Fibroblast of skin of right biceps (primary cell): Measurements from ENCODE around the gene CSDE1.
"Not testable (repeated sequence)": the region's sequence is repeated elsewhere in the genome, so short reads cannot be mapped to it uniquely, and the experiment has no call there.

ENCODE experiments used
- DNase-seq: peaks from one replicate; pipeline ENCODE4 v3.0.0-alpha.2; 2013

The CSDE1 gene

DNA sequence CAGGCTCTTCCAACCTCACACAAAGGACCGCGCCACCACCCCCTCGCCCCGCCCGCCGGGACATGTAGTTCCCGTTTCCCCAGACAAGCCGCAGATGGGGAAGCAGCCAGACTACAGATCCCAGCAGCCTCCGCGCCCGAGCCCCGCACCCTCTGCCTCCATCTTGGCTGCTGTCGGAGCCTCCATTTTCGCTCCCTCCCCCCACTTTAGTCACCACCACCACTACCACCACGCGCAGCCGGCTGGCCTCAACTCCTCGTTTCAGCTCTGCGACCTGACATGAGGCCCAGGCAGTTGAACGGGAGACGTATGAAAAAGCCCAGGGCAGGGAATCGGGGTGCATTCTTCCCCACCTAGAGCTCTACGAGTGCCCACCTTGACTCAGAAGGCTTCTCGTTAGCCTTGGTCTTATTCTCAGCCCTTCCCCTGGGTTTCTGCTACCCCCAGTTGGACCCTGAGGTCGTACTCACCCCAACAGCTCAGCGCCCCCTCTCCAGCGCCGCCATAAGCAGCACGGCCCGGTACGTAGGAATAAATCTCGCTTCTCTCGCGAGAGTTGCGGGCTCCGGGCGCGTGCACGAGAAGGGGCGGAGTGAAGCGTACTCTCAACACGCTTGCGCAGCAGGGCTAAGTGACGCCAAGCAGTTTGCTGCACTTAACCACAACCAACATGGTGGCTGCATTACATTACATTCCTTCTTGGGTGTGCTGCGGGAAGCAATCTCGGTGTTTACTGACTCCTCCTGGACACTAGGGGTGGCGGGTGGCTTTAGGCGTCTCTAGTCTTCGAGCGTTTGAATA lies at the start of gene CSDE1:
Gene CSDE1, minus strand, starts transcription at position 530 of the 801 bp plus-strand sequence. CDS start 18,094 bp downstream, outside the sequence.
- peak; percentile 99 for DNase-seq

GRCh38 chr1:114804449-114804848 lies 46.7 kb upstream of the CSDE1 start:
- not testable (repeated sequence) for DNase-seq

DNA sequence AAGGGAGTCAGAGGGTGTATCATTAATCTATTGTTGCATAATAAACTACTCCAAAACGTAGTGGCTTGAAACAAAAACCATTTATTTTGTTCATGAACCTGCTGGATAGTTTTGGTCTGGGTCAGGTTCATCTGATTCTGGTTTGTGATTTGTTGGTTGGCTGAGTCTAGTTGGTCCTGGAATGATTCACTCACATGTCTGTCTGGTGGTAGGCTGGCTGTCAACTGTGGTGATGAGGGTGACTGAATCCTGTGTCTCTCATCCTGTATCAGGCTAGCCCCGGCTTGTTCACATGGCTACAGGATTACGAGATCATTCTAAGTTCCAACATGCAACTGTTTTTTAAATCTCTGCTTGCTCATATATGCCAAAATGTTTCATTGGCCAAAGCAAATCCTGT lies 45.2 kb upstream of the CSDE1 start:
- no peak for DNase-seq

DNA sequence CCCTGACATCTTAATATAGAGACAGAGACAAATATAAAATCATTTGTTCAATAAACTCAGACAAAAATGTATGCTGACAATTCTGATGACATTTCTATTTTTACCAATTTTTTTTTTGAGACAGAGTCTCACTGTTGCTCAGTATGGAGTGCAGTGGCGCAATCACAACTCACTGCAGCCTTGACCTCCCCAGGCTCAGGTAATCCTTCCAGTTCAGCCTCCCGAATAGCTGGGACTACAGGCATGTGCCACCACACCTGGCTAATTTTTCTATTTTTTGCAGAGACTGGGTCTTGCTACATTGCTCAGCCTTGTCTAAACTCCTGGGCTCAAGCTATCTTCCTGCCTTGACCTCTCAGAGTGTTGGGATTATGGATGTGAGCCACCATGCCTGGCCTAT lies 36.3 kb upstream of the CSDE1 start:
- DNase-seq, result no peak

- not testable (repeated sequence) for DNase-seq
Observed at GRCh38 chr1:114790581-114790980, 32.8 kb upstream of the CSDE1 start.

- not testable (repeated sequence) for DNase-seq
Observed at GRCh38 chr1:114786440-114786839, 28.7 kb upstream of the CSDE1 start.

DNA sequence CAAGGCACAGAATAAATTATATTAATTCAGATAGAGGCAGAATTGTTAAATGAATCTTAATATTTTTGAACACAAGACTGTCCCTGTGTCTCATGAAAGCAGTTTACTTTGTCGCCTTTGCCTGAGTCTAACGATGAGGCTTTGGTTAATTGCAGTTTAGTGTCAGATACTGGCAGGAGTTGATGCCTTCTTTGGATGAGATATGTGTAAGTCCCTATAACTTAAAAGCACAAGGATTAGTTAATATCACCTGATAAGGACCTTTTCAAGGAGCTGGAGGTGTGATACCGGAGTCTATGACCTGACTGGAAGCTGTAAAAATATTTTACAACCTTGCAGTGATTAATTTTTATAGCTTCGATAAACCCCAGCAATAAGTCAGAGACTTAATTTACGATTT lies 24.7 kb upstream of the CSDE1 start:
- no peak for DNase-seq

GRCh38 chr1:114780344-114781226 lies 22.8 kb upstream of the CSDE1 start, which contains the start of gene SIKE1:
TSS of gene SIKE1 (minus strand) at chr1:114780685. CDS start at chr1:114780607, 78 bp downstream.
- DNase-seq, result peak; percentile 93

DNA sequence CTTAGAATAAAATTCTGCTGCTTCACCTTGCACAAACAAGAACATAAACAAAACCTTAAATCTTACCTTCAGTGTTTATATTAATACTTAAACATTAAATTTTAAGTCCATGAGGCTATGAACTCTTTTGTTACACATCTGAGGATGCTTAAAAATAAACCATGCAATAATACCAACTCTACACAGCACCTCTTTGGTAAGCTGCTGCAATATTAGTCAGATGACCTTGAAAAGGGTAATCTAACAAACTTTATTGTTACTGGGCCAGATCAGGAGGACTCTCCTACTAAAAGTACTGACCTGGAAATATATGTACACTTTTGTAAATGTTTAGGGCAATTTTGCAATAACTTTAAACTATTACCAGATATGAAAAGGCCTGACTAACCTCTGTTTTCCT lies 21.9 kb upstream of the CSDE1 start:
- DNase-seq, result no peak

DNA sequence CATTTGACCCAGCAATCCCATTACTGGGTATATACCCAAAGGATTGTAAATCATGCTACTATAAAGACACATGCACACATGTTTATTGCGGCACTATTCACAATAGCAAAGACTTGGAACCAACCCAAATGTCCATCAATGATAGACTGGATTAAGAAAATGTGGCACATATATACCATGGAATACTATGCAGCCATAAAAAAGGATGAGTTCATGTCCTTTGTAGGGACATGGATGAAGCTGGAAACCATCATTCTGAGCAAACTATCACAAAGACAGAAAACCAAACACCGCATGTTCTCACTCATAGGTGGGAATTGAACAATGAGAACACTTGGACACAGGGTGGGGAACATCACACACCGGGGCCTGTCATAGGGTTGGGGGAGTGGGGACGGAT lies 18.9 kb upstream of the CSDE1 start:
- not testable (repeated sequence) for DNase-seq

DNA sequence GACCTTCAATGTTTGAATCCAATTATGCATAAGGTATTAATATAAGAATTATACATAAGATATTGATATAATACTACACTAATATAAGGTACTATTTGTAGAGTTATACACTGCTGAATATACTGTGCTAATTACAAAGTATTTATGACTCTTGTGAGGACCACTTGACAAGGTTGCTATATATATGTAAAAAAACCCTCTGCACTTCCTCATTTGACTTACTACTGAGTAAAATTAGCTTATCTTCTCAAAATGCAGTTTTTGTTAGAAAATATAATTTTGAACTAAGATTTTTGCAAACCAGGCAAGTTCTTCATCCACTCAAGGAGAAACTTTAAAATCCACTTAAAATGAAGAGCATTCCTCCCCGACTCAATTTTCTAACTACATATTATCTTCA lies 14.2 kb upstream of the CSDE1 start:
- DNase-seq, result no peak

DNA sequence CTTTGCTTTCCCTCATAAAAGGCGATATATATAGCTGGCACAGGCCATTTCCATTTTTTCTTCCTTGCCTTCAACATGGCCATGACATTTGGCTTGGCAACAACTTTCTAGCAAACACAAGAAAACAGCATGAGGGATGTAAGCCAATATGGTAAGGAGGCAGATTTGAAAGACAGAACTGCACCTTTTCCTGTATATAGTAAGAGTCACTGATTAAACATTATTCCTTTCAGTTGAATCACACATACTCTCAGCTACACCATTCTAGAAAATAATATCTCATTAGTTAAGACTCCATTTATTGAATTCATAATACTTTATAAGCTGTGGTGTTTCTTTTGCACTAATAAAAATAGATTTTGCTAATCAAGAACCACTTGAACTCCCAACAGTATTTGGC lies 13.2 kb upstream of the CSDE1 start:
- DNase-seq, result no peak

- no peak for DNase-seq
Observed at GRCh38 chr1:114764689-114765088, 6.9 kb upstream of the CSDE1 start.

DNA sequence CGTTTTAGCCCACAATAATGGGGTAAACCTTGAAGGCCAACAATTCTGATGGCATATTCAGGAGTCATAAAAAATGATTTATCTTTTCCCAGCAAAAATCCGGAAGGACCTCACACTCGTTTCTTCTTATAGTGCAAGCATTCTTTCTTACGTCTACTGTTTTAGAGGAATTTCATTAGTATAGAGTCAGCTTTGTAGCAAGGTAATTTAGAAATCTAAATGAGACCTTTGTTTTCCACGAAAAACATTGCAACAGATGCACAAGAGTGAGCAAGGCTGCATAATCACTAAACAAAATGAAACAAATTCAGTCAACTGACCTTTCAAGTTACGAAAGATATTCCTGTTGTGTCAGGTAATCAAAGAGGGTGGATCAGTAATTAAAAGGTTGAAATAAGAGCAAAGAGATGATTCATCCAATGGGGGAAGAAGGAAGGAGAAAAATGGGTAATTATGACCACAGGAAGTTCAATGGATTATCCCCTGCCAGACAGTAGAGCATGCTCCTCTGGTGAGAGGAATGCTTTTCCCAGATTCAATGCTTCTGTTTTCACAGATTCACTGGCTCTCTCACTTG lies 560 bp upstream of the CSDE1 start:
- DNase-seq, result peak; percentile 54

GRCh38 chr1:114756949-114757454 lies 782 bp downstream of the CSDE1 start:
- peak; percentile 57 for DNase-seq

GRCh38 chr1:114756009-114756892 lies 1.5 kb downstream of the CSDE1 start:
- DNase-seq, result no peak

GRCh38 chr1:114755006-114755931 lies 2.5 kb downstream of the CSDE1 start:
- peak; percentile 21 for DNase-seq

DNA sequence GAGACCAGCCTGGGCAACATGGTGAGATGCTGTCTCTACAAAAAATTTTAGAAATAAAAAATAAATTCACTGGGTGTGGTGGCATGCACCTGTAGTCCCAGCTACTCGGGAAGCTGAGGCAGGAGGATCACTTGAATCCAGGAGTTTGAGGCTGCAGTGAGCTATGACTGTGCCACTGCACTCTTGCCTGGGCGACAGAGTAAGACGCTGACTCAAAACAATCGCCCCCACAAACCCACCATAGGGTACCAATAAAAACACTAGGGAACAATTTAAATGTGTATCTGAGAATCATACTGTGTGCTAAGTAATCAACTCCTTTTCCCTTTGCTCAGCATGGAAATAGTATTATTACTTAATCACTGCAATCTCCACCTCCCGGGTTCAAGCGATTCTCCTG lies 4.1 kb downstream of the CSDE1 start:
- not testable (repeated sequence) for DNase-seq

- no peak for DNase-seq
Observed at GRCh38 chr1:114753143-114753542, 4.6 kb downstream of the CSDE1 start.

- DNase-seq, result no peak
Observed at GRCh38 chr1:114750780-114751179, 7.0 kb downstream of the CSDE1 start.

- DNase-seq, result no peak
Observed at GRCh38 chr1:114749835-114750234, 7.9 kb downstream of the CSDE1 start.
